22Rv1 (cell line): Measurements from ENCODE around the gene BTBD9.

Source experiments
- H3K27ac ChIP-seq: fragments of 450-650 bp; 2 replicates; pipeline ENCODE4 v1.5.1; 2017
- ZFX ChIP-seq: fragments of 450-650 bp; IDR thresholded peaks from 2 replicates; pipeline ENCODE4 v1.6.1; 2017; ENCODE audit warnings: antibody characterized with exemption, borderline replicate concordance
- TF ChIP-seq, protein P1 (sequence below): fragments of 450-650 bp; IDR thresholded peaks from 2 replicates; pipeline ENCODE4 v1.5.1; 2017; ENCODE audit warnings: mild to moderate bottlenecking

Gene BTBD9

DNA sequence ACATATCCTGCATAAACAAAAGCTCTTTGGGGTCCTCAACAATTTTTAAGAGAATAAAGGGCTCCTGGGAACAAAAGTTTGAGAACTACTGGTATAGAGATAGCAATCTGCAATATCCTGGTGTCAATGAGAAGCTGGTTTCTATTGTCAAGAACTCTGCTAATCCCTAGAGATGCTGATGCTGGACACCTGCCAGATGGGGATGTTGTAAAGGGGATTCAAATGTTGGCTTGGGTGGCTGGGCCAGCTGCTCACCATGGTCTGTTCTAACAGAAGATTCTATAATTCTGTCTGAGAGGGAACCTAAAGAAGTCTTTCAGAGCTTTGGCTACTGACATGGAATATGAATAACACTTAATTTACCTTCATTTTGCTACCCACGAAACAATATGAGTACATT, 137.8 kb downstream of the BTBD9 start:
- no peak overlapping the region for H3K27ac ChIP-seq
- TF ChIP-seq, protein P1, sequence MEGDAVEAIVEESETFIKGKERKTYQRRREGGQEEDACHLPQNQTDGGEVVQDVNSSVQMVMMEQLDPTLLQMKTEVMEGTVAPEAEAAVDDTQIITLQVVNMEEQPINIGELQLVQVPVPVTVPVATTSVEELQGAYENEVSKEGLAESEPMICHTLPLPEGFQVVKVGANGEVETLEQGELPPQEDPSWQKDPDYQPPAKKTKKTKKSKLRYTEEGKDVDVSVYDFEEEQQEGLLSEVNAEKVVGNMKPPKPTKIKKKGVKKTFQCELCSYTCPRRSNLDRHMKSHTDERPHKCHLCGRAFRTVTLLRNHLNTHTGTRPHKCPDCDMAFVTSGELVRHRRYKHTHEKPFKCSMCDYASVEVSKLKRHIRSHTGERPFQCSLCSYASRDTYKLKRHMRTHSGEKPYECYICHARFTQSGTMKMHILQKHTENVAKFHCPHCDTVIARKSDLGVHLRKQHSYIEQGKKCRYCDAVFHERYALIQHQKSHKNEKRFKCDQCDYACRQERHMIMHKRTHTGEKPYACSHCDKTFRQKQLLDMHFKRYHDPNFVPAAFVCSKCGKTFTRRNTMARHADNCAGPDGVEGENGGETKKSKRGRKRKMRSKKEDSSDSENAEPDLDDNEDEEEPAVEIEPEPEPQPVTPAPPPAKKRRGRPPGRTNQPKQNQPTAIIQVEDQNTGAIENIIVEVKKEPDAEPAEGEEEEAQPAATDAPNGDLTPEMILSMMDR, result no peak
- TF ChIP-seq ZFX, result no peak

DNA sequence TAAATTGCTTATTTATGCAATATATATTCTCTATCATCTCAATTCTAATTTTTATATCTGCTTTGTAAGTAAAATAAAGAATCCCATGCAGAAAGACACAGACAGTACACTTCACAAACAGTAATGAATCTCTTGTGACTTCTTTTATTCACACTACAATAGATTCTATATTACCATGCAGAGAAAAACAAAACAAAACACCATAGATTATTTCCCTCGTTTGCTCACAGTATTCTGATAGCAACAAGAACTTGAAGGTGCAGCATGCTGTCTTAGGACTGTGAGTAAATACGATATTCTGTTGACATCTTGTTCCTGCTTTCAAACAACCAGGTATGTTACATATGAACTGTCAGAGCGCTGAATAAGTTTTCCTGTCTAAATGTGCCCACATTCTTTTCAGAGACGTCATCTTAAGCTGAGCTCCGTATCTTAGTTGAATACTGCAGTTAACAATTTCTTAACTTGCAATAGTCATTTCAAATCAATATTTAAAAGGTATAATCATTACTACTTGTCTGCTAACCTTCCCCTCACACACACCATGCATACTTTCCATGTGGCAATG, 140.1 kb downstream of the BTBD9 start:
- H3K27ac ChIP-seq, result no peak overlapping the region
- TF ChIP-seq ZFX, result no peak
- TF ChIP-seq, protein P1, result no peak

DNA sequence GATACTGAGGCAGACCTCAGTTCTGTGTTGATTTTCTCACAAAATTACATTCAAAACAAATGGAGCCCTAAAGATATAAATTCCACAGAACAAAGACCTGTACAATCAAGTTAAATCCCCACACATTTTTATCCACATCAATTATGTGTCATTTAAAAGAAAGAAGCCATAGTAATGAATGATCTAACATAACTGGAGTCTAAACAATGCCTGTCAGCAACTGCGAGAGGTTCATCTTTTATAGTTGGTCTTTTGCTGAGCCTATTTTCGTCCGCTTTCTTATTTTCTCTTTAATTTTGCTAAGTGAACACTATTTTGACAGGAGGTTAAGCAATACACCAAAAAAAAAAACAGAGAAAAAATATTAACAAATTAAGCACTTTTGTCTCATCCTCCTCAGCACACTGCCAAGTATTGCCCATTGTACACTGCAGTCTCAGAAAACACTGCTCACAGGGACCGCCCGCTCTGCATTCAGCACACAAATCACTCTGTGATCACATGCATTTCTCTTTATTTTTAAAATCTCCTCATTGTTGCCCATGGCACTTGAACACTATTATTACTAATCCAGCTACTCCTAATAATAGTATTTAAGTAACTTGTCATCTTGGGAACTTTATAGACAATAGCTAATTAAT, 140.8 kb downstream of the BTBD9 start:
- TF ChIP-seq, protein P1, result no peak
- no peak for TF ChIP-seq ZFX
- H3K27ac ChIP-seq, result no peak overlapping the region

DNA sequence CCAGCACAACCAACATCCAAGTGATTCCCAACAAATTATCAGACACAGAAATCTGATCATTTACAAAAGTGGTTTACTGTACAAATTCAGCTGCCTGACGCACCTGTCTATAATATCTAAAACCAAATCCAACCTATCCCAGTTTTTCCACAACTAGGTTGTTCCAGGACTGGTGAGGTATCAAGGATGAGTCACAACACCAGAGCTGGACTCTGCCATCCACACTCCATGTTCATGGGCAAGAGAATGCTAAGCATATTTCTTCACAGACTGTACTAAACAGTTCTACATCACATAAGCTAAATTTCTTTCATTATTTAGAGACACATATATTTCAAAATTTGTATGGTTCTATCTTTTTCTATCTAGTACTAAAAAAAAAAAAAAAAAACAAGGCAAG, 141.6 kb downstream of the BTBD9 start:
- TF ChIP-seq, protein P1, result no peak
- no peak for TF ChIP-seq ZFX
- H3K27ac ChIP-seq, result no peak overlapping the region

- no peak overlapping the region for H3K27ac ChIP-seq
- TF ChIP-seq, protein P1, result no peak
- TF ChIP-seq ZFX, result no peak
These were observed 142.2 kb downstream of the BTBD9 start for GRCh38 chr6:38497546-38497945.

- no peak for TF ChIP-seq ZFX
- TF ChIP-seq, protein P1, result no peak
- no peak overlapping the region for H3K27ac ChIP-seq
These were observed 143.7 kb downstream of the BTBD9 start for GRCh38 chr6:38495922-38496635.

DNA sequence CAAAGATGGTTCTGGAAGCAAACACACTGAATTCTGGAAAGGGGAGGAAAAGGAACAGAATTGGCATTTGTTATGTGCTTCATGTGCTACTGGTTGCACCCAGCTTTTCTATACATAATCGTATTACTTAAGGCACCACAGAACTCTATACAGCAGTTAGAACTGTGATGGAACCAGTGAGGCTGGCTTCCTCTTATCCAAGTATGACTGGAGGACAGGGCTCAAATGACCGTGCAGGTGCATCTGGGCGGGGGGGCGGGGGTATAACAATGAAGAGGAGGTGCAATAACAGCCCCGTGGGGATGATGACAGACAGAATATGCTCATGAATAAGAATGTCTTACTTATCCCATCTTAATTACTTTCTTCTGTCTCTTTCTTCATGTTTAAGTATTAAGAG, 144.2 kb downstream of the BTBD9 start:
- no peak overlapping the region for H3K27ac ChIP-seq
- TF ChIP-seq, protein P1, result no peak
- TF ChIP-seq ZFX, result no peak
